Activated naive CD8-positive, alpha-beta T cell treated with anti-CD3 and anti-CD28 coated beads for 36 hours (primary cell): Measurements from ENCODE around the gene TET3. TPM values are rescaled to one million over a fixed set of nuclear protein-coding genes. Genes with fewer than 3 reads are reported as not detected.
A peak's percentile ranks its signal among the peaks of the same experiment; 100 is the strongest.

Source experiments
- DNase-seq: peaks from one replicate; pipeline ENCODE4 v3.0.0; 2021
- H3K27ac Mint-ChIP-seq: one replicate; pipeline ENCODE4 v1.8.0; 2022; ENCODE audit warnings: mild to moderate bottlenecking, moderate library complexity, mixed read lengths
- H3K27me3 Mint-ChIP-seq: one replicate; pipeline ENCODE4 v1.8.0; 2022; ENCODE audit warnings: mild to moderate bottlenecking, mixed read lengths
- H3K36me3 Mint-ChIP-seq: one replicate; pipeline ENCODE4 v1.8.0; 2021; ENCODE audit warnings: mild to moderate bottlenecking, mixed read lengths
- H3K4me1 Mint-ChIP-seq: one replicate; pipeline ENCODE4 v1.8.0; 2021; ENCODE audit warnings: mixed read lengths
- H3K4me3 Mint-ChIP-seq: one replicate; pipeline ENCODE4 v1.8.0; 2022; ENCODE audit warnings: mild to moderate bottlenecking, moderate library complexity, mixed read lengths
- H3K9me3 Mint-ChIP-seq: one replicate; pipeline ENCODE4 v1.8.0; 2022; ENCODE audit warnings: mixed read lengths
- total RNA-seq, 2 experiments: library from RNA; stranded (reverse); gene quantifications; one replicate each; pipeline ENCODE4 v1.2.3, GENCODE V29; 2021

The TET3 gene
- total RNA-seq, 2 experiments from 2014 or later: 14.8 TPM

DNA sequence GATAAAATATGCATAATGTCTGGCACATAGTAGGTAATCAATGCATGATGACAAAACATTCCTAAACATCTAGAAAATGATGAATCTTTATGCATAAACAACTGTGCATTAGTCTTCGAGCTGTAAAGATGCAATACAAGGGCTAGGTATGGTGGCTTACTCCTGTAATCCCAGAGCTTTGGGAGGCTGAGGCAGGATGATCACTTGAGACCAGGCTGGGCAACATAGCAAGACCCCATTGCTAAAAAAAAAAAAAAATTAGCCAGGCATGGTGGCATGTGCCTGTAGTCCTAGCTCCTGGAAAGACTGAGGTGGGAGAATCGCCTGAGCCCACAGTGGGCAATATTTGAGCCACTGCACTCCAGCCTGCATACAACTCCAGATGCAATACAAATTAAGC lies 5.3 kb downstream of the TET3 start:
- Mint-ChIP-seq H3K27ac (peak overlapping the region; percentile 12), H3K9me3 (peaks cover 3% of the 10 kb centered on the region), H3K4me1 (peaks cover 63% of the 10 kb centered on the region), H3K4me3 (peak overlapping the region; percentile 57), H3K36me3 (peaks cover 75% of the 10 kb centered on the region), H3K27me3 (no peaks in the 10 kb centered on the region)
- no peak for DNase-seq

DNA sequence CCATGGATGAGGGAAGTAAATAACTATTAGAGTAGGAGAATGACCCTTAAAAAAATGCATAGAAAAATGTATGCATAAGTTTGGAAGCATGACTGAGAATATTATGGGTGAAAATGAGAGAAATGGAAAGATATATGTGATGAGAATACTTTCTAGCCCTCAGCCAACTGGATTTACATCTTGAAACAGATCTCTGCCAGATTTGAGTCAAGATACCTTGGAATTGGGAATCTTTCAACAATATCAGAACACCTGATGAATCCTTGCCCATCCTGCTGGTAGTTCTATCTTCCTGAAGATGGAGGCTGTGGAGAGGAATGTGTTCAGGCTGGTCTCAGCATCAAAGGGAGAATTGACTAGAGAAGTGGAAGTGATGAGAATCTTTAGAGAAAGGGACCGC lies 5.8 kb downstream of the TET3 start:
- H3K36me3 Mint-ChIP-seq: peaks cover 75% of the 10 kb centered on the region
- peaks cover 3% of the 10 kb centered on the region for H3K9me3 Mint-ChIP-seq
- H3K27me3 Mint-ChIP-seq: no peaks in the 10 kb centered on the region
- peak overlapping the region; percentile 17 for H3K27ac Mint-ChIP-seq
- no peak for DNase-seq
- H3K4me3 Mint-ChIP-seq: no peak overlapping the region
- H3K4me1 Mint-ChIP-seq: peaks cover 66% of the 10 kb centered on the region

DNA sequence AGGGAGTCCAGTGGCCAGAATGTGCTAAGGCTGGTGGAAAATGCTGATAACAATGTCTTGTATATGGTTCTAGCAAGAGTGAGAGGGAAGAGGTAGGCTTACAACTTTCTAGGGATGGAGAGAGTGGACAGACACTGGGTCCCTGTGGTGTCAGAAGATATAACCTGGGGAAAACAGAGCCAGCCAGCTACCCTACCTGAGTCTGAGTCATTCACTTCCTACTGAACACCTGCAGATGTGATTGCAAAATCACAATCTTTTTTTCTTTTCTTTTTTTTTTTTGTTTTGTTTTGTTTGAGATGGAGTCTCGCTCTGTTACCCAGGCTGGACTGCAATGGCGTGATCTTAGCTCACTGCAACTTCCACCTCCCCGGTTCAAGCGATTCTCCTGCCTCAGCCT lies 7.3 kb downstream of the TET3 start:
- Mint-ChIP-seq H3K9me3 (peaks cover 3% of the 10 kb centered on the region), H3K27ac (no peak overlapping the region), H3K27me3 (no peaks in the 10 kb centered on the region), H3K36me3 (peaks cover 64% of the 10 kb centered on the region), H3K4me1 (peaks cover 64% of the 10 kb centered on the region), H3K4me3 (no peak overlapping the region)
- DNase-seq: no peak

DNA sequence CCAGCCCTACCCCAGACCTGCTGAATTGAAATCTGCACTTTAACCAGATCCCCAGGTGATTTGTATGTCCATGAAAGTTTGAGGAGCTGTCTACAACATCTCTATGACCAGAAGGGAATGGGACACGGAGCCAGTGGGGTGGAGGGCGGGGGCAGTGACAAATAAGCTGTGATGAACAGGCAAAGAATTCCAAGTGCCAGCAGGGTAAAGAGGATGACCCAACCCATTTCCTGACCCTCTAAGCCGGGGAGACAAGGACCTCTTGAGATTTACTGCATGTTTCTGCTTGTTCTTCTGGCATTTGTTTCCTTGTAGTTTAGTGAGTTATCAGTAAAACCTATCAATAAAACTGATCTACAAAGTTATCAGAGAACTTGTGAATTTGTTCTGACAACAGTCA lies 8.7 kb downstream of the TET3 start:
- H3K9me3 Mint-ChIP-seq: peaks cover 3% of the 10 kb centered on the region
- H3K27me3 Mint-ChIP-seq: no peaks in the 10 kb centered on the region
- DNase-seq: no peak
- peaks cover 67% of the 10 kb centered on the region for H3K4me1 Mint-ChIP-seq
- peaks cover 56% of the 10 kb centered on the region for H3K36me3 Mint-ChIP-seq
- no peak overlapping the region for H3K4me3 Mint-ChIP-seq
- H3K27ac Mint-ChIP-seq: no peak overlapping the region

DNA sequence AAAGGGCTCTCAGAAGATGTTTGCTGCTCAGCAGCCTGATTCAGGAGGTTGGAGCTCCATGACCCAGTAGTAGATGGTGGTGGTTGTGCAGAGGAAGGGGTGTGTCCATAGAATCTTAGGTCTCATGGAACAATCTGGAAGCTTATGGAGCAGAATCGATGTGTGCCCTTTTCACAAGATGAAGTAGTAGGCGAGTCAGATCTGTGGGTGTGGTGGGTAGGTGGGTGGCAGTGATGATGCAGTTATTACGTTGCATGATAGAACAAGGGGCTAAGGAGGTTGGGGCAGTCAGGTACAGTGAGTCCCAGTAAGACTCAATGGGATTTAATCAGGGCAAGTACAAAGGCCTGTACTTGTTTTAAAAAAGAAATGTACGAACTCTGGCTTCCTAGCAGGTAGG lies 9.1 kb downstream of the TET3 start:
- Mint-ChIP-seq H3K9me3 (peaks cover 3% of the 10 kb centered on the region), H3K4me3 (no peak overlapping the region), H3K27me3 (no peaks in the 10 kb centered on the region), H3K27ac (no peak overlapping the region), H3K4me1 (peaks cover 68% of the 10 kb centered on the region), H3K36me3 (peaks cover 53% of the 10 kb centered on the region)
- DNase-seq: no peak

DNA sequence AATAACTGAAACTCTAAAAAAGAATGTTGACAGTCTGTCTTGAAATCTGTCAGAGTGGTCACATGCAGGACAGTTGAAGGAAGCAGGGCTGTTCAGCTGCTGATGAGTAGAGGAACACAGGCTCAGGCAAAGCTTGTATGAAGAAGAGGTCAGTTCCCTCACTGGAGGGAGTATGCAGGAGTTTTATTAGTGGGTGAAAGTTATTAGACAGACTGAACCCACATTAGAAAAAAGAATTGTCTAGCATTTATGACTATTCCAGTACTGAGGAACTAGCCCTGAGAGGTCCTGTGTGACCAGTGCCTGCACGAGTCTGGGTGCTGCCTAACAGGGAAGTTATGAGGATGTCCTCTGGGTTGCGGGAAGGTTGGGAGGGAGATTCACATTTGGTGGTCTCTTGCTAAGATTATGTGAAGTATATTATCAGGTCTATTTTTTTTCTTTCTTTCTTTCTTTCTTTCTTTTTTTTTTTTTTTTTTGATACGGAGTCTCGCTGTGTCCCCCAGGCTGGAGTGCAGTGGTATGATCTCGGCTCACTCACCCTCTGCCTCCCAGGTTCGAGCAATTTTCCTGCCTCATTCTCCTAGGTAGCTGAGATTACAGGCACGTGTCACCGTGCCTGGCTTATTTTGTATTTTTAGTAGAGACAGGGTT lies 9.6 kb downstream of the TET3 start:
- Mint-ChIP-seq H3K27ac (no peak overlapping the region), H3K4me3 (no peak overlapping the region), H3K9me3 (peaks cover 3% of the 10 kb centered on the region), H3K36me3 (peaks cover 50% of the 10 kb centered on the region), H3K27me3 (no peaks in the 10 kb centered on the region), H3K4me1 (peaks cover 69% of the 10 kb centered on the region)
- no peak for DNase-seq

DNA sequence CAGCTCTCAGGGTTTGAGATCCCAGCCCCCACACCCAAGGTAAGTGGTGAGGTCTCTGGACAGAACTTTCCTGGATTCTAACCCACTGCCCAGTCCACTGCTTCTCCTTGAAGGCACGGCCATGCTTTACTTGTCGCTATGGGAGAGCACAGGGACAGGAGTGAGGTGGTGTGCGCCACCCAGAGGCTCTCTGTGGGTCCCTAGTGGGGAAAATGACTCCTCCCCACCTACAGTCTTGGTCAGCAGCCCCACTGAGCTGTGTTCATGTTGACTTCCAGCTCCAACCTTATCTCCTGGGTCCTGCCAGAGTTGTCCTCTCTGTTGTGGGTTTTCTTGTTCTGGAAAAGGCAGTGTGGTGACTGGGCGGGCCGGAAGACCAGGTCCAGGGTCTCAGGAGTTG lies 11.1 kb downstream of the TET3 start:
- no peak for DNase-seq
- Mint-ChIP-seq H3K27ac (no peak overlapping the region), H3K9me3 (peaks cover 3% of the 10 kb centered on the region), H3K4me3 (no peak overlapping the region), H3K36me3 (peaks cover 35% of the 10 kb centered on the region), H3K27me3 (no peaks in the 10 kb centered on the region), H3K4me1 (peaks cover 68% of the 10 kb centered on the region)

DNA sequence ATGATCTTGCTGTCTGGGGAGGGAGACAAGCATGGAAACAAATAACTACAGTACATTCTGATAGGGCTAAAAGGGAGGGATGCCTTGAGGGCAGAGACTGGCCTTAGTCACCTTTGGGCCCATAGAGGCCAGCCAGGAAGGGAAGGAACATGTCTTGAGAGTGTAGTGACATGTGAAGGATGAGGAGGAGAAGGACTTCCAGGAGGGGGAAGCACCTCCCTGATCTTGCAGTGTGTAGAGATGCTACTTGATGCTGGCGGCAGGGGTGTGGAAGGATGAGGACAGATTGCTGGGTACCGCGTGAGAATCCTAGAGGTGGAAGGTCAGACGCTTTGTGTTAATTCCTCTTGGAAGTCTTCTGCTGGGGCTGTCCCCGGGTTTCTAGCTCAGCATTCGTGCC lies 13.1 kb downstream of the TET3 start:
- no peak overlapping the region for H3K27ac Mint-ChIP-seq
- peaks cover 75% of the 10 kb centered on the region for H3K4me1 Mint-ChIP-seq
- no peaks in the 10 kb centered on the region for H3K9me3 Mint-ChIP-seq
- H3K27me3 Mint-ChIP-seq: no peaks in the 10 kb centered on the region
- H3K36me3 Mint-ChIP-seq: peaks cover 15% of the 10 kb centered on the region
- H3K4me3 Mint-ChIP-seq: no peak overlapping the region
- DNase-seq: no peak

DNA sequence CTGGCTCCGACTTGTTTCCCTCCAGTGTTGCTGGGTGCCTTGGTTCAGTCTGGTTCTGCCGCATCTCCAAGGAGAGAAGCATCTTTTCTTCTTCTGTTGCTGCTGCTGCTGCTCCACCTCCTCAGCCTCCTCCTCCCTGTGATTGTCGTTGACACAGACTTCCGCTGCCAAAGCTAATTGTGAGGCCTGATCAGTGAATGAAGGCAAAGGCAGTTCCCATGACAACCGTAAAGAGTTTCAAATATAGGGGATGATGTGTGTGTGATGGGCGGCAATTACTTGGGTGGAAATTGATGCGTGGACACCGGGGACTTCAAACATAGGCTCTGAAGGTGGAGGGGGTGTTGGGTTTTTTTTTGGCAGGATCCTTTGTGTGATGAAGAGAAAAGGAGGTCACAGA lies 13.7 kb downstream of the TET3 start:
- Mint-ChIP-seq H3K27ac (peak overlapping the region; percentile 51), H3K27me3 (no peaks in the 10 kb centered on the region)
- no peak for DNase-seq

DNA sequence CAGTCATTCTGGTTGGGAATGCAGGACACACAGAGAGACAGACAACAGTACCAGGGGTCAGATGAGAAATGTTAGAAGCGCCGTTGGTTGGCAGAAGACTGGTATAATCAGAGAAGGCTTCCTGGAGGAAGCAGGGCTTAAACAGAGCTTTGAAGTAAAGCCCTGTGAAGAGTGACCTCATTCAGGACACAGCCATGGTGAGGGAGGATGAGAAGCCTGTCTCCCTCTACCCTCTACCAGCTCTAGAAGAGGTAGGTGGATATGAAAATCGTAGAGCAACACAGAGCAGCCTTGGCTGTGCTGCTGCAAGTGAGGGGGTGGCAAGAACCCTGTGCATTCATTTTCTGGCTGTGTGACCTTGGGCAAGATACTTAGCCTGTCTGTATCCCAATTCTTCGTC lies 14.2 kb downstream of the TET3 start:
- no peak for DNase-seq
- Mint-ChIP-seq H3K27me3 (no peaks in the 10 kb centered on the region), H3K27ac (peak overlapping the region; percentile 51), H3K9me3 (no peaks in the 10 kb centered on the region), H3K4me3 (no peak overlapping the region), H3K4me1 (peaks cover 75% of the 10 kb centered on the region), H3K36me3 (peaks cover 5% of the 10 kb centered on the region)

More for the DNA sequence above, 13.7 kb downstream of the TET3 start:
- Mint-ChIP-seq H3K36me3 (peaks cover 9% of the 10 kb centered on the region), H3K4me1 (peaks cover 75% of the 10 kb centered on the region), H3K4me3 (no peak overlapping the region), H3K9me3 (no peaks in the 10 kb centered on the region)

DNA sequence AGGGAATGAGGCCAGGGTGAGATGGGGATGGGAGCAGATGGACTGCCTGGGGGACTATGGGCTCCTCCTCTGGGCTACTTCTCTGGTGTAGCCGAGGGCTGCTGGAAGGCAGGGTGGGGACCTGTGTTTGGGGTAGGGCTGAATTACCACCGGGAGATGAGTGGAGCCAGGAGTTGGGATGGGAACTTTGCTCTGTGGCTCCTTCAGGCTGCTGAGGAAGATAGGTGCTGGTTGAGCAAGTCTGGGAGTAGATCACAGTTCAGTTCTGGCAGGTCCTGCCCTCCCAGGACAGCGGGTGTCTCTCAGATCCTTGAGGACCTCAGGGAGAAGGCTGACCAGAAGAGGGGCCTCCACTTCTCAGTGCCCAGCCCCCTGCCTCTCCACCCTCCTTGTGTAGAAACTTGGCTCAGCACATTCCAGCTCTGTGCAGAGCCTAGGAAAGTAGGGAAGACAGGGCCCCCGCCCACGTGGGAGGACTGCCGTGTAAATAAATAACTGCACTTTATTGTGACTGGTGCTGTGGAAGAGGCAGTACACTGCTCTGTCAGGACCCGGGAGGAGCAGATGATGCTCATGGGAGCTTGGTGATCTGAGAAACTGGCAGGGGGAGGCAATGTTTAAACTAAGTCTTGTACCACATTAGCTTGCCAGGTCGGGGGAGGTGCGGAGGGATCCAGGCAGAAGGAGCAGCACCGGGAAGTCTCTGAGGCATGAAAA lies 15.3 kb downstream of the TET3 start:
- Mint-ChIP-seq H3K4me3 (no peak overlapping the region), H3K36me3 (peaks cover 3% of the 10 kb centered on the region), H3K4me1 (peaks cover 77% of the 10 kb centered on the region), H3K9me3 (no peaks in the 10 kb centered on the region), H3K27me3 (no peaks in the 10 kb centered on the region), H3K27ac (no peak overlapping the region)
- no peak for DNase-seq

DNA sequence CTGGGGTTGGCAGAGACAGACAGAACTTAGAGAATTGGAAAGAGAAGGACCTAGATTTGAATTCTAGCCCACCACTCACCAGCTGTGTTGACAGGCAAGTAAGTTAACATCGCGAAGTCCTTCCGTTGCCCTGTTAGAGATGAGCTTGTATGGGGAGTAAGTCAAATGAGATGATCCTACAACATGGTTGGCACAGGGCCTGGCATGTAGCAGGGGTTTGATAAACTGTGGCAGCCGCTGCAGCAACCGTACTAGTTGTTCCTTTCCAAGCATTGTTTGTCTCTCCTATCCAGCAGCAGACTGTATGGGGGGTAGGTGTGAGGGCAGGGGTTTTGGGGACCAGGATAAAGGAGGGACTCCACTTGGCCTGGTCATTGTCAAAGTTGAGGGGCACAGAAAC lies 16.0 kb downstream of the TET3 start:
- H3K27ac Mint-ChIP-seq: peak overlapping the region; percentile 42
- peaks cover 79% of the 10 kb centered on the region for H3K4me1 Mint-ChIP-seq
- H3K9me3 Mint-ChIP-seq: no peaks in the 10 kb centered on the region
- H3K36me3 Mint-ChIP-seq: peaks cover 6% of the 10 kb centered on the region
- no peak for DNase-seq
- H3K27me3 Mint-ChIP-seq: no peaks in the 10 kb centered on the region
- H3K4me3 Mint-ChIP-seq: no peak overlapping the region

DNA sequence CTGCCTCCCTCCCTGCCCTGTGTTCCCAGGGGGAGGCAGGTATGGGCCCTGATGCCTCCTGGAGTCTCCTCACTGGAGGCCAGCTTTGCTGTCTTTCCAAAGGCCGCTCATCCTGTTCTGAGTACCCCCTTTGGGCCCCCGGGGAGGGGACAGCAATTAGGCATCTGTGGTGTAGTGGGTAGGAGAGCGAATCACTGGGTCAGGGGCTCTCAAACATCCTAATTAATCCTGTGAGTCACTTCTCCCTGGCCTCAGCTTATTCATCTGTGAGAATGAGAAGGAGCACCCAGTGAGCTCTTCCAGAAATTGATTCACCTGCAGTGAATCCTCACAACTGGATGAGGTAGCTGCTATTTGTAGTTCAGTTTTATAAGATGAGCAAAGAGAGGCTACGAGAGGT lies 16.4 kb downstream of the TET3 start:
- Mint-ChIP-seq H3K27ac (peak overlapping the region; percentile 42), H3K27me3 (no peaks in the 10 kb centered on the region), H3K36me3 (peaks cover 8% of the 10 kb centered on the region), H3K9me3 (no peaks in the 10 kb centered on the region), H3K4me3 (peak overlapping the region; percentile 62), H3K4me1 (peaks cover 79% of the 10 kb centered on the region)
- DNase-seq: no peak

DNA sequence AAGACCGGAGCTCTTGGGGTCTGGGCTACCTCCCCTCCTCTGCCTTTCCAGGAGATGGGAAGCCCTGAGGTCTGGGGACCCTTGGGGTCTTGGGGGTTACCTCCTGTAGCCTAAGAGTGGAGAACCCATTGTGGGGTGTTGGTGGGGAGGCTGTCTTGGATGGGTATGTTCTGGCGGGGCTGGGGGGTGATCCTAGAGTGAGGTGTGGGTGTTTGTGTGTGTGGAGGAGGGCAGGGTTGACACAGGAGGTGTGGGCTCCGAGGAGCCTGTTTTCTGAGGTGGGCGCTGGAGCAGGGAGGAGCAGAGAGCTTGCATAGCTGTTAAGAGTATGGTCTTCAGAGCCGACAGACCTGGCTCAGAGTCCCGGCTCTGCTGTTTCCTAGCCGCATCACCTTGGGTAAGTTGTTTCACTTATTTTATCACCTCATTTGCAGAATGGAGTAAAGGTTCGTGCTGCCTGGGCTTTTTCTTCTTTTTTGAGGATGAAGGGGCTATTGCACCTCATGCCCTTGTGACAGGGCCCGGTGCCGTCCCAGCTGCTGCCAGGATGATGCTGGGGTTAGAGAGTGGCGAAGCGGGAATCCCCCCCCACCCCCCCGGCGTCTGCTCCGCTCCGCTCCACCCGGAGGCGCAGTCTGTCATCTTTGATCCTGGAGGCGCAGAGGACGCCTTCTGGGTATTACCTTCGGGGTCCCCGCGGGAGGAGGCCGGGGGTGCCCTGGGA lies 17.2 kb downstream of the TET3 start:
- Mint-ChIP-seq H3K36me3 (peaks cover 8% of the 10 kb centered on the region), H3K27ac (peak overlapping the region; percentile 72), H3K9me3 (no peaks in the 10 kb centered on the region), H3K4me3 (peak overlapping the region; percentile 62), H3K27me3 (no peaks in the 10 kb centered on the region), H3K4me1 (peaks cover 78% of the 10 kb centered on the region)
- DNase-seq: peak; percentile 25
